H9 (cell line): ENCODE results near the gene HEXIM1. TPM values are rescaled to one million over a fixed set of nuclear protein-coding genes. Genes with fewer than 3 reads are reported as not detected.

Source experiments
- DNase-seq: peaks from one replicate; pipeline ENCODE4 v3.0.0-alpha.2; 2017
- H2AFZ ChIP-seq: one replicate; pipeline ENCODE4 v1.6.1; 2013; ENCODE audit warnings: mild to moderate bottlenecking, low read length, control low read depth, moderate library complexity
- H2AK5ac ChIP-seq: 2 replicates; pipeline ENCODE4 v1.6.1; 2013; ENCODE audit warnings: low read length, control low read depth, mixed read lengths; ENCODE audit not compliant: insufficient read length
- H2BK120ac ChIP-seq: one replicate; pipeline ENCODE4 v1.6.1; 2013; ENCODE audit warnings: low read depth, mild to moderate bottlenecking, low read length, control low read depth, inconsistent platforms; ENCODE audit not compliant: poor library complexity, severe bottlenecking
- H2BK12ac ChIP-seq: 2 replicates; pipeline ENCODE4 v1.6.1; 2013; ENCODE audit warnings: low read length, control low read depth, mixed read lengths, low read depth; ENCODE audit not compliant: insufficient read length
- H2BK15ac ChIP-seq: 2 replicates; pipeline ENCODE4 v1.6.1; 2013; ENCODE audit warnings: low read depth, low read length, control low read depth
- H2BK20ac ChIP-seq: one replicate; pipeline ENCODE4 v1.6.1; 2013; ENCODE audit warnings: low read depth, mild to moderate bottlenecking, low read length, control low read depth, inconsistent platforms; ENCODE audit not compliant: poor library complexity, severe bottlenecking
- H2BK5ac ChIP-seq: 2 replicates; pipeline ENCODE4 v1.6.1; 2013; ENCODE audit warnings: low read length, control low read depth, mixed read lengths; ENCODE audit not compliant: insufficient read length
- H3K14ac ChIP-seq: 2 replicates; pipeline ENCODE4 v1.6.1; 2013; ENCODE audit warnings: low read length, control low read depth; ENCODE audit not compliant: insufficient read depth
- H3K18ac ChIP-seq: 2 replicates; pipeline ENCODE4 v1.6.1; 2013; ENCODE audit warnings: low read depth, mild to moderate bottlenecking, mixed read lengths, low read length, control low read depth; ENCODE audit not compliant: insufficient read length
- H3K23ac ChIP-seq: 2 replicates; pipeline ENCODE4 v1.6.1; 2013; ENCODE audit warnings: low read length, control low read depth, mixed read lengths, low read depth; ENCODE audit not compliant: insufficient read length
- H3K23me2 ChIP-seq: 2 replicates; pipeline ENCODE4 v1.6.1; 2013; ENCODE audit warnings: low read depth, mild to moderate bottlenecking, mixed read lengths, low read length, control low read depth; ENCODE audit not compliant: insufficient read length, poor library complexity, severe bottlenecking
- H3K27ac ChIP-seq: 2 replicates; pipeline ENCODE4 v1.5.1; 2013; ENCODE audit warnings: low read length, control low read depth, mixed read lengths, low read depth; ENCODE audit not compliant: insufficient read length
- H3K27me3 ChIP-seq: 2 replicates; pipeline ENCODE4 v1.6.1; 2013; ENCODE audit warnings: low read length, control low read depth, inconsistent platforms; ENCODE audit not compliant: insufficient read depth
- H3K4ac ChIP-seq: 2 replicates; pipeline ENCODE4 v1.6.1; 2013; ENCODE audit warnings: low read depth, mild to moderate bottlenecking, control low read depth, inconsistent platforms, low read length, moderate library complexity
- H3K4me1 ChIP-seq: 2 replicates; pipeline ENCODE4 v1.6.1; 2013; ENCODE audit warnings: low read length, control low read depth, inconsistent platforms; ENCODE audit not compliant: insufficient read depth
- H3K4me2 ChIP-seq: 2 replicates; pipeline ENCODE4 v1.6.1; 2013; ENCODE audit warnings: low read length, control low read depth, mixed read lengths; ENCODE audit not compliant: insufficient read length, insufficient read depth
- H3K56ac ChIP-seq: 2 replicates; pipeline ENCODE4 v1.6.1; 2013; ENCODE audit warnings: low read depth, mild to moderate bottlenecking, mixed read lengths, low read length, control low read depth; ENCODE audit not compliant: insufficient read length
- H3K79me1 ChIP-seq: 2 replicates; pipeline ENCODE4 v1.6.1; 2013; ENCODE audit warnings: low read depth, mild to moderate bottlenecking, moderate library complexity, low read length, control low read depth, inconsistent platforms; ENCODE audit not compliant: insufficient read depth, poor library complexity, severe bottlenecking
- H3K79me2 ChIP-seq: 2 replicates; pipeline ENCODE4 v1.6.1; 2013; ENCODE audit warnings: low read length, control low read depth, inconsistent platforms; ENCODE audit not compliant: insufficient read depth
- H3K9ac ChIP-seq: 2 replicates; pipeline ENCODE4 v1.6.1; 2013; ENCODE audit warnings: low read length, control low read depth, mixed read lengths; ENCODE audit not compliant: insufficient read length; ENCODE audit errors: extremely low read depth
- H3K9me3 ChIP-seq: one replicate; pipeline ENCODE4 v1.6.1; 2013; ENCODE audit warnings: low read depth, low read length, inconsistent platforms; ENCODE audit not compliant: control insufficient read depth
- H3T11ph ChIP-seq: one replicate; pipeline ENCODE4 v1.6.1; 2013; ENCODE audit warnings: mild to moderate bottlenecking, low read length, control low read depth, inconsistent platforms
- H4K20me1 ChIP-seq: one replicate; pipeline ENCODE4 v1.6.1; 2013; ENCODE audit not compliant: control insufficient read depth, insufficient read length, insufficient read depth
- H4K5ac ChIP-seq: 2 replicates; pipeline ENCODE4 v1.6.1; 2013; ENCODE audit warnings: low read depth, mild to moderate bottlenecking, mixed read lengths, low read length, control low read depth; ENCODE audit not compliant: insufficient read length
- H4K8ac ChIP-seq: replicated peaks from 2 replicates; pipeline ENCODE4 v1.6.1; 2013; ENCODE audit warnings: low read length, control low read depth, mixed read lengths, low read depth; ENCODE audit not compliant: insufficient read length
- H4K91ac ChIP-seq: 2 replicates; pipeline ENCODE4 v1.6.1; 2013; ENCODE audit warnings: low read depth, mild to moderate bottlenecking, moderate library complexity, mixed read lengths, low read length, control low read depth; ENCODE audit not compliant: insufficient read length
- H3K27ac Mint-ChIP-seq, 3 experiments: 2 replicates in 2 of 3; 3 replicates in 1 of 3; pipeline ENCODE4 v1.8.0; 2020 to 2021; ENCODE audit warnings: mixed read lengths in 3 of 3, mild to moderate bottlenecking in 1 of 3, moderate library complexity in 1 of 3
- H3K27me3 Mint-ChIP-seq: 2 replicates; pipeline ENCODE4 v1.8.0; 2021; ENCODE audit warnings: low read depth, mild to moderate bottlenecking, moderate library complexity, mixed read lengths
- H3K36me3 Mint-ChIP-seq, 3 experiments: 2 replicates in 2 of 3; 3 replicates in 1 of 3; pipeline ENCODE4 v1.8.0; 2020 to 2021; ENCODE audit warnings: low read depth in 3 of 3, mixed read lengths in 3 of 3; ENCODE audit not compliant: insufficient read depth in 1 of 3
- H3K4me1 Mint-ChIP-seq, 2 experiments: 2 replicates each; pipeline ENCODE4 v1.8.0; 2020; ENCODE audit warnings: mixed read lengths in 2 of 2
- H3K4me3 Mint-ChIP-seq, 2 experiments: 2 replicates in 1 of 2; 3 replicates in 1 of 2; pipeline ENCODE4 v1.8.0; 2020 to 2021; ENCODE audit warnings: mild to moderate bottlenecking in 2 of 2, mixed read lengths in 2 of 2, moderate library complexity in 1 of 2
- H3K9me3 Mint-ChIP-seq, 2 experiments: 2 replicates in 1 of 2; 3 replicates in 1 of 2; pipeline ENCODE4 v1.8.0; 2020; ENCODE audit warnings: mild to moderate bottlenecking in 2 of 2, mixed read lengths in 2 of 2, moderate library complexity in 1 of 2
- CTCF ChIP-seq: fragments of 200-600 bp; sonication (generic); conservative IDR thresholded peaks from 3 replicates; pipeline ENCODE4 v1.8.0; 2021; ENCODE audit warnings: antibody characterized with exemption, mild to moderate bottlenecking
- whole genome bisulfite sequencing: extraction: QIAGEN DNeasy Blood & Tissue Kit; methylation state at CpG from one replicate; pipeline ENCODE4 v1.1.7; 2013; ENCODE audit warnings: missing lambda C conversion rate, low lambda C conversion rate, mixed read lengths; ENCODE audit not compliant: insufficient read length; ENCODE audit errors: extremely low coverage; 5-methylcytosine and 5-hydroxymethylcytosine counted together
- total RNA-seq: library from RNA; stranded (reverse); gene quantifications from 2 replicates; pipeline ENCODE4 v1.2.1, GENCODE V29; 2021

HEXIM1 gene
- total RNA-seq, 1 experiment from 2014 or later: 32.4 TPM

- no peak overlapping the region for H2BK20ac ChIP-seq
- no peak overlapping the region for H3K23ac ChIP-seq
- H3K4me2 ChIP-seq: no peak overlapping the region
- H3K9me3 ChIP-seq: no peaks in the 10 kb centered on the region
- no peak overlapping the region for H3K56ac ChIP-seq
- H4K20me1 ChIP-seq: no peaks in the 10 kb centered on the region
- no peak overlapping the region for H3K27ac ChIP-seq
- H3K79me1 ChIP-seq: peaks cover 4% of the 10 kb centered on the region
- H4K8ac ChIP-seq: no peak overlapping the region
- 0 out of 2 replicates have a peak, but pooled peaks cover 2% of the 10 kb centered on the region for H3K4me1 ChIP-seq
- Mint-ChIP-seq H3K27ac (peak overlapping the region in 1 of 3 experiments; percentile 59; a peak in 1 of 7 replicates), H3K4me1 (peaks cover 29 to 31% of the 10 kb centered on the region in 2 experiments), H3K36me3 (peaks cover 0 to 16% (median 5%) of the 10 kb centered on the region in 3 experiments; a peak in 4 of 7 replicates), H3K27me3 (no peaks in the 10 kb centered on the region), H3K4me3 (no peak overlapping the region), H3K9me3 (no peaks in the 10 kb centered on the region)
- H3K23me2 ChIP-seq: no peaks in the 10 kb centered on the region
- H3K14ac ChIP-seq: no peak overlapping the region
- no peak overlapping the region for H2BK15ac ChIP-seq
- no peak for DNase-seq
- no peak overlapping the region for H3K18ac ChIP-seq
- no peak overlapping the region for H3K4ac ChIP-seq
- H3K27me3 ChIP-seq: no peaks in the 10 kb centered on the region
- H4K91ac ChIP-seq: no peak overlapping the region
- H2BK12ac ChIP-seq: no peak overlapping the region
- no peak overlapping the region for H2BK5ac ChIP-seq
- TF ChIP-seq CTCF: no peak
- no peak overlapping the region for H2AK5ac ChIP-seq
- H3K79me2 ChIP-seq: no peaks in the 10 kb centered on the region
- no peak overlapping the region for H2BK120ac ChIP-seq
- H2AFZ ChIP-seq: no peak overlapping the region
- no peak overlapping the region for H4K5ac ChIP-seq
- no peak overlapping the region for H3K9ac ChIP-seq
- WGBS: no CpG with 5 or more reads among the region's 4 CpGs
- H3T11ph ChIP-seq: no peak overlapping the region
Observed at GRCh38 chr17:45155029-45155428, 6.8 kb downstream of the HEXIM1 start.
